ENCODE data around the gene FDX2. TPM values are rescaled to one million over a fixed set of nuclear protein-coding genes. Genes with fewer than 3 reads are reported as not detected.
"Not testable (repeated sequence)": the region's sequence is repeated elsewhere in the genome, so short reads cannot be mapped to it uniquely, and the experiment has no call there.

FDX2 gene
- total and polyA plus RNA-seq, 2 of the 8 experiments (the other 6 are each of a cell fraction or from before 2014, with no cell fraction given) = 27.0 to 64.4 TPM

- H3K4me2 ChIP-seq (ENCODE audit: insufficient read depth in 1 of 2, low read depth in 2 of 2, low read length in 2 of 2); H2BK20ac ChIP-seq (ENCODE audit: low read length); POLR2A ChIA-PET (ENCODE audit: partially characterized antibody); DNase-seq (ENCODE audit: low read depth in 1 of 2, low spot score in 2 of 2); H3K14ac ChIP-seq (ENCODE audit: insufficient read length); H4K8ac ChIP-seq (ENCODE audit: extremely low read depth, insufficient read depth, low read length); H3K4me1 ChIP-seq (replicated peaks in 1 of 4; ENCODE audit: control insufficient read depth in 3 of 4, insufficient read depth in 4 of 4, low read length in 3 of 4); H3K9ac ChIP-seq (replicated peaks in 1 of 4; ENCODE audit: extremely low read depth in 1 of 4, low read depth in 3 of 4, low read length in 3 of 4); H3K27ac ChIP-seq (ENCODE audit: low read depth, low read length); H4K91ac ChIP-seq (replicated peaks; ENCODE audit: insufficient read length, low read length); H2BK120ac ChIP-seq (replicated peaks; ENCODE audit: low read depth, low read length); H3K79me1 ChIP-seq (ENCODE audit: low read depth, low read length); H4K5ac ChIP-seq (ENCODE audit: insufficient read length, low read depth, low read length); H2BK5ac ChIP-seq (ENCODE audit: low read depth, low read length); H3K18ac ChIP-seq (ENCODE audit: extremely low read depth, low read length); H2AK5ac ChIP-seq (ENCODE audit: low read depth, low read length); H3K27me3 ChIP-seq (replicated peaks in 1 of 4; ENCODE audit: control insufficient read depth in 3 of 4, extremely low read depth in 1 of 4, insufficient read depth in 3 of 4, low read length in 3 of 4); H3K23me2 ChIP-seq (ENCODE audit: low read depth, low read length); H3K9me3 ChIP-seq (ENCODE audit: insufficient read depth in 2 of 2, low read depth in 1 of 2, low read length in 1 of 2); H2BK15ac ChIP-seq (ENCODE audit: low read length); H4K20me1 ChIP-seq (replicated peaks in 1 of 2; ENCODE audit: control insufficient read depth in 1 of 2, insufficient read depth in 2 of 2, low read length in 2 of 2); H3K79me2 ChIP-seq (ENCODE audit: control insufficient read depth in 1 of 2, insufficient read depth in 2 of 2, low read length in 2 of 2); H2BK12ac ChIP-seq (ENCODE audit: low read depth, low read length); H3K4ac ChIP-seq (replicated peaks; ENCODE audit: insufficient read length, low read depth, low read length); FAIRE-seq; H3K56ac ChIP-seq (replicated peaks; ENCODE audit: insufficient read length, low read depth, low read length); H3K36me3 ChIP-seq (ENCODE audit: control insufficient read depth in 2 of 4, insufficient read depth in 4 of 4, low read length in 3 of 4); H3K4me3 ChIP-seq (ENCODE audit: extremely low read depth in 1 of 4, insufficient read depth in 2 of 4, low read depth in 3 of 4, low read length in 4 of 4); H3K23ac ChIP-seq (ENCODE audit: insufficient read length); H2AFZ ChIP-seq (ENCODE audit: low read length): not testable (repeated sequence)
- CTCF ChIA-PET (ENCODE audit: partially characterized antibody) = interaction anchor here (0.6 to 11.6 kb wide), 2 partner anchors 12 to 110 kb away, joined by 3 to 94 read pairs; partner anchors contain the start of gene ICAM1
- WGBS, 2 experiments (ENCODE audit: extremely low coverage in 1 of 2, insufficient coverage in 1 of 2, insufficient read length in 1 of 2, insufficient replicate concordance in 2 of 2, low coverage in 1 of 2, low lambda C conversion rate in 2 of 2, missing lambda C conversion rate in 1 of 2) = 94% methylated on average over 5 of the region's 5 CpGs; no CpG with 5 or more reads in 1 of the 2 experiments
Observed at GRCh38 chr19:10282043-10282442, 33.8 kb downstream of the FDX2 start.
